HCT116 (cell line): ENCODE results near the gene GARIN5A.

Experiments used
- CTCF ChIP-seq, 3 experiments: fragments of 200-600 bp in 1 of 3; sonication (generic) in 1 of 3; IDR thresholded peaks in 2 of 3; conservative IDR thresholded peaks in 1 of 3; 2 replicates each; pipeline ENCODE4 v1.5.1; 2012 to 2017; ENCODE audit warnings: low read depth in 2 of 3, low read length in 2 of 3, antibody characterized with exemption in 1 of 3, borderline replicate concordance in 1 of 3, control low read depth in 1 of 3, mild to moderate bottlenecking in 1 of 3, mixed read lengths in 1 of 3, mixed run types in 1 of 3, moderate library complexity in 1 of 3; ENCODE audit not compliant: insufficient read depth in 1 of 3
- EGR1 ChIP-seq: IDR thresholded peaks from 2 replicates; pipeline ENCODE4 v1.6.1; 2012; ENCODE audit warnings: low read depth
- EZH2 ChIP-seq: fragments of 200-600 bp; sonication (generic); IDR thresholded peaks from 2 replicates; pipeline ENCODE4 v1.6.1; 2017; ENCODE audit warnings: antibody characterized with exemption, mixed run types
- EZH2phosphoT487 ChIP-seq: fragments of 200-600 bp; IDR thresholded peaks from 2 replicates; pipeline ENCODE4 v1.6.1; 2018; ENCODE audit warnings: antibody characterized with exemption, borderline replicate concordance
- FOSL1 ChIP-seq: IDR thresholded peaks from 2 replicates; pipeline ENCODE4 v1.6.1; 2012; ENCODE audit warnings: low read depth
- MAX ChIP-seq: IDR thresholded peaks from 2 replicates; pipeline ENCODE4 v1.6.1; 2012
- POLR2A ChIP-seq: IDR thresholded peaks from 2 replicates; pipeline ENCODE4 v1.7.0; 2011; ENCODE audit warnings: borderline replicate concordance; ENCODE audit not compliant: insufficient read depth, insufficient read length; ENCODE audit errors: extremely low read depth
- POLR2AphosphoS5 ChIP-seq: IDR thresholded peaks from 2 replicates; pipeline ENCODE4 v1.6.1; 2011; ENCODE audit warnings: mild to moderate bottlenecking, low read depth, low read length, moderate library complexity
- RAD21 ChIP-seq: IDR thresholded peaks from 2 replicates; pipeline ENCODE4 v1.6.1; 2012; ENCODE audit warnings: low read depth, mild to moderate bottlenecking
- SP1 ChIP-seq: IDR thresholded peaks from 2 replicates; pipeline ENCODE4 v1.6.1; 2012; ENCODE audit warnings: low read depth
- SRF ChIP-seq: IDR thresholded peaks from 2 replicates; pipeline ENCODE4 v1.6.1; 2012; ENCODE audit warnings: low read depth
- YY1 ChIP-seq: IDR thresholded peaks from 2 replicates; pipeline ENCODE4 v1.6.1; 2011; ENCODE audit warnings: low read length, low read depth, moderate library complexity, mild to moderate bottlenecking; ENCODE audit not compliant: insufficient replicate concordance; ENCODE audit errors: extremely low read depth

GRCh38 chr19:50496189-50497021 is 19.8 kb upstream of the GARIN5A start:
- TF ChIP-seq POLR2AphosphoS5 (no peak), POLR2A (no peak), MAX (no peak), SRF (no peak), CTCF (IDR thresholded peaks at IDR 0.05 in 2 of 3, conservative IDR thresholded peaks at IDR 0.05 in 1 of 3; ENCODE audit: borderline replicate concordance in 1 of 3, insufficient read depth in 1 of 3, low read depth in 2 of 3, low read length in 2 of 3) (no peak), EZH2phosphoT487 (no peak), RAD21 (no peak), EZH2 (no peak), SP1 (no peak), FOSL1 (no peak), YY1 (no peak), EGR1 (no peak)
